Hair follicle dermal papilla cell (primary cell): ENCODE measurements around the gene XPC. TPM values are rescaled to one million over a fixed set of nuclear protein-coding genes. Genes with fewer than 3 reads are reported as not detected.

Source experiments
- total RNA-seq: library from RNA; depleted of rRNA; stranded (reverse); fragments of >200 nt; gene quantifications from 2 replicates; pipeline ENCODE4 v1.2.3, GENCODE V29; 2012

Gene XPC
- total RNA-seq, result 56.0 and 56.2 TPM in 2 replicates

DNA sequence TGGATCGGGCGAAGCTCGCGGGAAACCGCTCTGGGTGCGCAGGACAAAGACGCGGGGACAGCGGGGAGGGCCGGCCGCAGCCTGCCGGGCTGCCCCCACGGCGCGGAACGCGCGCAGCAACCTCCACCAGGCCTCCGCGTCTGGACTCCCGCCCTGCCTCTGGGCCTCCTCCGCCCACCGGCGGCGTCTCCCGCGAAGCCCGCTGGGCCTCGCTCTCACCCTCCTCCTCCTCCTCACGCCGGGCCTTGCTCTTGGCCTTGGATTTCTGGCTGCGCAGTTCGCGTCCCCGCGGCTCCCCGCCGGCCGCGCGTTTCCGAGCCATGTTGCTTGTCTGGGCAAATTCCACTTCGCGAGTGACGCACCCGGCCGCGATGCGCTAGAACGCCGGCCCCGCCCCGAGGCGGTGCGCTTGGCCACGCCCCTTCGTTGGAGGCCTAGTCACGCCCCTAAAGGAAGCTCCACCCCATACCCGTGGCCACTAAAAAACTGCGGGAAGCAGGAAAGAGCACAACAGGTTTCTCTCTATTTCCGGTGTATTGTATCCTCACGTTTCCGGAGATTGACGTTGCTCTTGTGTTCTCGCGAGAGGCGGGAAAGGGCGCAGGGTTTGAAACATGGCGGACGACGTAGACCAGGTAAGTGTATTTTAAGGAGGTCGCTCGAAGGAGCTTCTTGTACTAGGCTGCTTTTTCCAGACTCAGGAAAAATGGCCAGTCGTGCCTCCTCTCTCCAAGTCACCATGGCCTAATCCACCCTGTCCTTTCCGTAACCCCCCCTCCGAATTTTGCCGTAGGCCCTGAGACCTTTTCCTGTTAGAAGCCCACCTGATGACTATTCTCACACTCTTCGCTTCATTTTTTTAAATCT is at the start of gene XPC, which contains the start of gene LSM3:
Gene XPC (minus strand): TSS at position 355 of the 867 bp plus-strand sequence. CDS start 33 bp downstream, at position 322.
Gene LSM3 (plus strand): TSS at position 571 of the 867 bp plus-strand sequence. CDS start 44 bp downstream, at position 615.

DNA sequence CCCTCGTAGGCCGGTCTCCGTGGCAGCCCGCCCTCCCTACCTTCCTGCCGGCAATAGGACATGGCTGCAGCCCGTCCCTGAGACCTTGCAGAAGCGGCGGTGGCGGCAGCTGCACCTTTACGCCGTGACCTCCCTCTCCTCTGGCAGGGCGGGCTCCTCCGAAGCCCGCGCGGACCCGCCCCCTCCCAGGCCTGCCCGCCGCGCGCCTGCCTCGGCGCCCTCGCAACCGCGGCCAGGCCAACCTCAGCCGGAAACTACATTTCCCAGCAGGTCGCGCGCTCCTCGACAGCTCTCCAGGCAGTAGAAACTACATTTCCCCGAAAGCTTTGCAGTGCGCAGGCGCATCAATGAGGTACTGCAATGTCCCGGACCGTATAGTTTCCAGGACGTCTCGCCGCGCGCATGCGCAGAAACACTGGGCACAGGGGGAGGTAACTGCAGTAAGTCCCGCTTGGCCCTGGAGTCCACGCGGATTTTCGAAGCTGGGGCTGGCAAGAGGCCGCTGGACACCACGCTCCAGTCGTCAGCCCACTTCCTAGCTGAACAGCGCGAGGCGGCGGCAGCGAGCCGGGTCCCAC is 53.7 kb downstream of the XPC start, which contains the start of the genes CHCHD4 and TMEM43:
Gene CHCHD4 (minus strand): TSS at position 256 of the 578 bp plus-strand sequence. CDS start 194 bp downstream, at position 62.
Gene TMEM43 (plus strand): TSS at position 438 of the 578 bp plus-strand sequence. CDS start 142 bp downstream, outside the sequence.

Other genes with a start within 250 kb of the XPC start
- 8.0 and 10.2 TPM in 2 replicates for gene CHCHD4, start 53.7 kb downstream of the XPC start, total RNA-seq
- 149 and 156 TPM in 2 replicates for gene TMEM43, start 53.5 kb downstream of the XPC start, total RNA-seq
- 2.9 and 3.9 TPM in 2 replicates for gene LSM3, start 216 bp upstream of the XPC start, total RNA-seq
- gene SLC6A6, start 224.0 kb upstream of the XPC start, total RNA-seq, result 56.0 and 77.6 TPM in 2 replicates